Epithelial cell of proximal tubule (primary cell): Measurements from ENCODE around the gene TMTC2. TPM values are rescaled to one million over a fixed set of nuclear protein-coding genes. Genes with fewer than 3 reads are reported as not detected.

Experiments used
- DNase-seq: peaks from one replicate; pipeline ENCODE4 v3.0.0-alpha.2; 2011; ENCODE audit warnings: low read depth
- H3K4me3 ChIP-seq: 2 replicates; pipeline ENCODE4 v1.5.1; 2011; ENCODE audit warnings: low read depth, mild to moderate bottlenecking, low read length
- CTCF ChIP-seq: conservative IDR thresholded peaks from 2 replicates; pipeline ENCODE4 v1.5.1; 2012; ENCODE audit warnings: low read depth, mild to moderate bottlenecking, low read length
- total RNA-seq: library from RNA; depleted of rRNA; stranded (reverse); fragments of >200 nt; gene quantifications from 2 replicates; pipeline ENCODE4 v1.2.3, GENCODE V29; 2015

Gene TMTC2
- total RNA-seq, 1 donor from 2014 or later: 3.6 TPM

- TF ChIP-seq CTCF: no peak
- no peak for DNase-seq
- no peak overlapping the region for H3K4me3 ChIP-seq
Measured at GRCh38 chr12:82698708-82699564, 12.2 kb downstream of the TMTC2 start.

- H3K4me3 ChIP-seq: no peak overlapping the region
- no peak for DNase-seq
- TF ChIP-seq CTCF: no peak
Measured at GRCh38 chr12:82705774-82706173, 19.1 kb downstream of the TMTC2 start.

GRCh38 chr12:82708061-82708879, 21.6 kb downstream of the TMTC2 start:
- no peak for TF ChIP-seq CTCF
- no peak overlapping the region for H3K4me3 ChIP-seq
- DNase-seq: no peak

- no peak overlapping the region for H3K4me3 ChIP-seq
- no peak for DNase-seq
- no peak for TF ChIP-seq CTCF
Measured at GRCh38 chr12:82709794-82710355, 23.2 kb downstream of the TMTC2 start.

- no peak for TF ChIP-seq CTCF
- DNase-seq: no peak
- no peak overlapping the region for H3K4me3 ChIP-seq
Measured at GRCh38 chr12:82710741-82711140, 24.0 kb downstream of the TMTC2 start.

GRCh38 chr12:82714427-82714826, 27.7 kb downstream of the TMTC2 start:
- no peak overlapping the region for H3K4me3 ChIP-seq
- DNase-seq: no peak
- no peak for TF ChIP-seq CTCF
